Endothelial cell of umbilical vein (primary cell): Measurements from ENCODE around the gene MYO15A. TPM values are rescaled to one million over a fixed set of nuclear protein-coding genes. Genes with fewer than 3 reads are reported as not detected.

Source experiments
- BruUV-seq: library from RNA; stranded (reverse); fragments of 400-500 nt; replicated peaks from 2 replicates; lab custom pipeline; 2021; lab: Mats Ljungman, UMichigan
- CTCF ChIA-PET: fragments of 300-600, 350-600 bp; sonication (Branson Sonifier 250); formaldehyde crosslinking; loops from one replicate; lab custom pipeline; 2021; ENCODE audit warnings: antibody characterized with exemption, inconsistent platforms; lab: Charles Lee
- POLR2A ChIA-PET: fragments of 300-600, 350-600 bp; sonication (Branson Sonifier 250); formaldehyde crosslinking; loops from one replicate; lab custom pipeline; 2021; ENCODE audit warnings: antibody characterized with exemption, inconsistent platforms; lab: Charles Lee
- DNase-seq: peaks from one replicate; pipeline ENCODE4 v3.0.0-alpha.2; 2011; ENCODE audit warnings: low read depth, low spot score
- FAIRE-seq: peaks from 2 replicates; lab custom pipeline; 2011; peaks lifted over from hg19 to GRCh38; lab: Jason Lieb, UNC
- H2AFZ ChIP-seq: 2 replicates; pipeline ENCODE4 v1.6.0; 2012; ENCODE audit warnings: low read depth, low read length, control low read depth, inconsistent platforms
- H3K27ac ChIP-seq: 2 replicates; pipeline ENCODE4 v1.5.1; 2011; ENCODE audit warnings: low read depth, mild to moderate bottlenecking, control low read depth, low read length, moderate library complexity; ENCODE audit not compliant: insufficient read depth
- H3K27me3 ChIP-seq, 2 experiments: 2 replicates each; pipeline versions ENCODE4 v1.6.0 to v1.6.1; 2011; ENCODE audit warnings: low read length in 2 of 2, mixed read lengths in 1 of 2; ENCODE audit not compliant: control insufficient read depth in 2 of 2, insufficient read depth in 2 of 2
- H3K36me3 ChIP-seq, 2 experiments: 2 replicates in 1 of 2; 3 replicates in 1 of 2; pipeline ENCODE4 v1.5.1; 2011; ENCODE audit warnings: low read length in 2 of 2, mild to moderate bottlenecking in 1 of 2, moderate library complexity in 1 of 2; ENCODE audit not compliant: control insufficient read depth in 2 of 2, insufficient read depth in 2 of 2; ENCODE audit errors: extremely low read depth in 1 of 2
- H3K4me1 ChIP-seq: 3 replicates; pipeline ENCODE4 v1.5.1; 2011; ENCODE audit warnings: mild to moderate bottlenecking, low read length; ENCODE audit not compliant: control insufficient read depth, insufficient read depth; ENCODE audit errors: extremely low read depth
- H3K4me2 ChIP-seq: 2 replicates; pipeline ENCODE4 v1.6.1; 2011; ENCODE audit warnings: low read length, control low read depth, mixed read lengths; ENCODE audit not compliant: insufficient read depth
- H3K4me3 ChIP-seq, 3 experiments: fragments of 200-600 bp in 1 of 3; sonication (generic), shearing (Covaris generic) in 1 of 3; replicated peaks in 1 of 3; 2 replicates each; pipeline ENCODE4 v1.5.1; 2011 to 2016; ENCODE audit warnings: control low read depth in 3 of 3, low read length in 3 of 3, mild to moderate bottlenecking in 2 of 3, inconsistent platforms in 1 of 3, low read depth in 1 of 3, moderate library complexity in 1 of 3; ENCODE audit not compliant: insufficient read depth in 1 of 3
- H3K79me2 ChIP-seq: 2 replicates; pipeline ENCODE4 v1.6.0; 2012; ENCODE audit warnings: low read length, inconsistent platforms; ENCODE audit not compliant: control insufficient read depth, insufficient read depth
- H3K9ac ChIP-seq: replicated peaks from 2 replicates; pipeline ENCODE3; 2011; ENCODE audit warnings: low read length, control low read depth; ENCODE audit not compliant: insufficient read depth; ENCODE audit errors: extremely low read depth
- H3K9me1 ChIP-seq: replicated peaks from 3 replicates; pipeline ENCODE4 v1.6.0; 2011; ENCODE audit warnings: mild to moderate bottlenecking, low read length; ENCODE audit not compliant: control insufficient read depth, insufficient read depth; ENCODE audit errors: extremely low read depth
- H3K9me3 ChIP-seq: replicated peaks from 2 replicates; pipeline ENCODE4 v1.5.1; 2012; ENCODE audit warnings: low read length, inconsistent platforms; ENCODE audit not compliant: control insufficient read depth, insufficient read depth
- H4K20me1 ChIP-seq: replicated peaks from 2 replicates; pipeline ENCODE3; 2011; ENCODE audit warnings: mild to moderate bottlenecking, low read length; ENCODE audit not compliant: control insufficient read depth, insufficient read depth; ENCODE audit errors: extremely low read depth
- EZH2 ChIP-seq: IDR thresholded peaks from 2 replicates; pipeline ENCODE4 v1.6.1; 2012; ENCODE audit warnings: borderline replicate concordance, low read depth, mild to moderate bottlenecking, moderate library complexity, low read length, inconsistent platforms; ENCODE audit not compliant: severe bottlenecking
- FOS ChIP-seq: IDR thresholded peaks from 2 replicates; pipeline ENCODE4 v1.6.1; 2011; ENCODE audit warnings: mild to moderate bottlenecking, low read length, moderate library complexity, borderline replicate concordance; ENCODE audit not compliant: insufficient read depth
- GATA2 ChIP-seq: IDR thresholded peaks from 2 replicates; pipeline ENCODE4 v1.7.0; 2011; ENCODE audit warnings: low read depth, mild to moderate bottlenecking, moderate library complexity, mixed read lengths, low read length; ENCODE audit not compliant: insufficient read length, insufficient read depth
- JUN ChIP-seq: IDR thresholded peaks from 2 replicates; pipeline ENCODE4 v1.6.1; 2011; ENCODE audit warnings: borderline replicate concordance, low read depth; ENCODE audit not compliant: insufficient read length, insufficient read depth
- MYC ChIP-seq: IDR thresholded peaks from one replicate; pipeline ENCODE4 v1.6.1; 2011; ENCODE audit warnings: mild to moderate bottlenecking, low read depth, low read length
- POLR2A ChIP-seq: IDR thresholded peaks from 2 replicates; pipeline ENCODE4 v1.6.1; 2012; ENCODE audit warnings: low read depth, mild to moderate bottlenecking, control low read depth, low read length
- POLR2AphosphoS5 ChIP-seq: IDR thresholded peaks from 2 replicates; pipeline ENCODE4 v1.6.1; 2012; ENCODE audit warnings: low read depth, mild to moderate bottlenecking, control low read depth, low read length, moderate library complexity; ENCODE audit not compliant: insufficient read depth
- dilution Hi-C: fragments of 300-500 bp; cut with MboI; formaldehyde crosslinking; loops from one replicate; pipeline ENCODE4 v1.15.0; 2019; ENCODE audit warnings: low sequenced_read_pairs; ENCODE audit not compliant: extremely low pct_ligation_motif_present
- intact Hi-C: fragments of 100-400 bp; cut with micrococcal nuclease; formaldehyde crosslinking; loops from one replicate; pipeline ENCODE4 v1.10.0; 2022
- polyA plus RNA-seq, 4 experiments: library from polyadenylated mRNA; depleted of rRNA in 3 of 4; stranded (reverse) in 3 of 4; unstranded in 1 of 4; fragments of >200 nt; gene quantifications; 2 replicates each; pipeline versions ENCODE4 v1.2.1 to v1.2.3, GENCODE V29; 2011 to 2012; ENCODE audit warnings: missing spikeins in 1 of 4
- total RNA-seq: library from RNA; stranded (reverse); gene quantifications from 2 replicates; pipeline ENCODE4 v1.2.3, GENCODE V29; 2021
- TF ChIP-seq, protein P1 (sequence below), 2 donors: IDR thresholded peaks; 1 replicate in 1 of 2; 2 replicates in 1 of 2; pipeline ENCODE4 v1.5.1; 2011; ENCODE audit warnings: low read length in 2 of 2, mild to moderate bottlenecking in 2 of 2, moderate library complexity in 2 of 2, control low read depth in 1 of 2, inconsistent platforms in 1 of 2, low read depth in 1 of 2; ENCODE audit not compliant: insufficient read depth in 1 of 2; ENCODE audit errors: extremely low read depth in 1 of 2
- TF ChIP-seq, protein P2 (sequence below): IDR thresholded peaks from 2 replicates; pipeline ENCODE4 v1.6.1; 2011; ENCODE audit not compliant: insufficient read depth, insufficient read length

MYO15A gene
- total and polyA plus RNA-seq, 2 donors (not counting 3 experiments of a cell fraction or from before 2014, with no cell fraction given): 0.46 to 0.82 TPM

DNA sequence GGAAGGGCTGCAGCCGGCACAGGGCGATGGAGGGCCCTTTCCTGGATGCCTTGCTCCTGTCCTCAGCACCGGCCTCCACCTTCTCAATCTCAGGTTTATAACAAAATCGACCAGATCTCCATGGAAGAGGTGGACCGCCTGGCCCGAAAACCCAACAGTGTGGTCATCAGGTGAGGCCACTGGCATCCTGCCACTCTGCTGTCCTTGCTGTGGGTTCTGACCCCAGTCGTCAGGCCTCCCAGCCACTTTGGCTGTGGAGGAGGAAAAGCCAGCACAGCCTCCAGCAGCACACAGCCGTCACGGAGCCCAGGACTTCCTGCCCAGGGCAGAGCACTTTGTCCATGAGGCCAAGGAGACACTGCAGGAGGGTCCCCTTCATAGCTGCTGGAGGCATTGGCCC lies 6.7 kb upstream of the MYO15A start:
- CTCF ChIA-PET: interaction anchor here (1.1 kb wide), 1 partner anchor 9 kb away, joined by 3 read pairs; no protein-coding TSS in a partner anchor

More for the DNA sequence above, 6.7 kb upstream of the MYO15A start:
- peaks cover 0 to 45% of the 10 kb centered on the region in 2 experiments for H3K36me3 ChIP-seq
- POLR2A ChIA-PET: interaction anchor here (1.3 kb wide), 1 partner anchor 9 kb away, joined by 3 read pairs; no protein-coding TSS in a partner anchor
- intact Hi-C loops: no loop called here
- dilution Hi-C loops: no loop called here
- H2AFZ ChIP-seq: no peak overlapping the region
- H3K4me1 ChIP-seq: no peaks in the 10 kb centered on the region
- no peak for TF ChIP-seq JUN
- TF ChIP-seq, protein P1, sequence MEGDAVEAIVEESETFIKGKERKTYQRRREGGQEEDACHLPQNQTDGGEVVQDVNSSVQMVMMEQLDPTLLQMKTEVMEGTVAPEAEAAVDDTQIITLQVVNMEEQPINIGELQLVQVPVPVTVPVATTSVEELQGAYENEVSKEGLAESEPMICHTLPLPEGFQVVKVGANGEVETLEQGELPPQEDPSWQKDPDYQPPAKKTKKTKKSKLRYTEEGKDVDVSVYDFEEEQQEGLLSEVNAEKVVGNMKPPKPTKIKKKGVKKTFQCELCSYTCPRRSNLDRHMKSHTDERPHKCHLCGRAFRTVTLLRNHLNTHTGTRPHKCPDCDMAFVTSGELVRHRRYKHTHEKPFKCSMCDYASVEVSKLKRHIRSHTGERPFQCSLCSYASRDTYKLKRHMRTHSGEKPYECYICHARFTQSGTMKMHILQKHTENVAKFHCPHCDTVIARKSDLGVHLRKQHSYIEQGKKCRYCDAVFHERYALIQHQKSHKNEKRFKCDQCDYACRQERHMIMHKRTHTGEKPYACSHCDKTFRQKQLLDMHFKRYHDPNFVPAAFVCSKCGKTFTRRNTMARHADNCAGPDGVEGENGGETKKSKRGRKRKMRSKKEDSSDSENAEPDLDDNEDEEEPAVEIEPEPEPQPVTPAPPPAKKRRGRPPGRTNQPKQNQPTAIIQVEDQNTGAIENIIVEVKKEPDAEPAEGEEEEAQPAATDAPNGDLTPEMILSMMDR (IDR thresholded peaks at IDR 0.05; ENCODE audit: extremely low read depth in 1 of 2, insufficient read depth in 1 of 2, low read depth in 1 of 2, low read length in 2 of 2): no peak
- TF ChIP-seq POLR2AphosphoS5: no peak
- no peak for TF ChIP-seq EZH2
- no peak for TF ChIP-seq POLR2A
- no peak for TF ChIP-seq MYC
- TF ChIP-seq FOS: no peak
- TF ChIP-seq, protein P2, sequence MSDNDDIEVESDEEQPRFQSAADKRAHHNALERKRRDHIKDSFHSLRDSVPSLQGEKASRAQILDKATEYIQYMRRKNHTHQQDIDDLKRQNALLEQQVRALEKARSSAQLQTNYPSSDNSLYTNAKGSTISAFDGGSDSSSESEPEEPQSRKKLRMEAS: no peak
- TF ChIP-seq GATA2: no peak
- H3K4me3 ChIP-seq: no peak overlapping the region
- DNase-seq (no peak), FAIRE-seq (no peak)
- no TSS peak for BruUV-seq
- no peak overlapping the region for H3K9ac ChIP-seq
- H3K27me3 ChIP-seq: no peaks in the 10 kb centered on the region
- no peaks in the 10 kb centered on the region for H3K9me1 ChIP-seq
- no peaks in the 10 kb centered on the region for H3K9me3 ChIP-seq
- H3K4me2 ChIP-seq: no peak overlapping the region
- no peak overlapping the region for H3K27ac ChIP-seq
- H3K79me2 ChIP-seq: no peaks in the 10 kb centered on the region
- no peaks in the 10 kb centered on the region for H4K20me1 ChIP-seq
